ENCODE measurements around the gene TNFRSF9.
"Not testable (repeated sequence)": the region's sequence is repeated elsewhere in the genome, so short reads cannot be mapped to it uniquely, and the experiment has no call there.

TNFRSF9 gene

DNA sequence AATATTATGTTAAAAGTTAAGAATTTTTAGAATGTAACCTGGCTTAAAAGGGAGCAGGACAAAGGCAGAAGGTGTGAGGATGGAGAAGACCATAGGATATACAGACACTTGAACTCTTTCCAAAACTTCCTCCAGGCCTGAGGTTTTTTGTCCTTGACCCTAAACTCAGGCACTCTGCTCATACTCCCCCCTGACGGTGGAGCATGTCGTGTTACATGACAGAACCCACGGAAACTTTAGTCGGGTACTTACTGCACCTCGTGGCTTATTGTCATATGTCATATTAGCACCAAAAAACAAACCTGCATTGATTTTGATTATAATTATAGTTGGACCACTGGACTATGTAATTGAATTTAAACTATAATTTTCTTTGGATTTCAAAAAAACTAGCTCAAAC, 20.8 kb downstream of the TNFRSF9 start:
- DNase-seq (ENCODE audit: low read depth), result no peak

- not testable (repeated sequence) for DNase-seq (ENCODE audit: low read depth)
These were observed 22.7 kb downstream of the TNFRSF9 start for GRCh38 chr1:7917971-7918370.

GRCh38 chr1:7916501-7916830, 24.2 kb downstream of the TNFRSF9 start:
- no peak for DNase-seq (ENCODE audit: low read depth)

DNA sequence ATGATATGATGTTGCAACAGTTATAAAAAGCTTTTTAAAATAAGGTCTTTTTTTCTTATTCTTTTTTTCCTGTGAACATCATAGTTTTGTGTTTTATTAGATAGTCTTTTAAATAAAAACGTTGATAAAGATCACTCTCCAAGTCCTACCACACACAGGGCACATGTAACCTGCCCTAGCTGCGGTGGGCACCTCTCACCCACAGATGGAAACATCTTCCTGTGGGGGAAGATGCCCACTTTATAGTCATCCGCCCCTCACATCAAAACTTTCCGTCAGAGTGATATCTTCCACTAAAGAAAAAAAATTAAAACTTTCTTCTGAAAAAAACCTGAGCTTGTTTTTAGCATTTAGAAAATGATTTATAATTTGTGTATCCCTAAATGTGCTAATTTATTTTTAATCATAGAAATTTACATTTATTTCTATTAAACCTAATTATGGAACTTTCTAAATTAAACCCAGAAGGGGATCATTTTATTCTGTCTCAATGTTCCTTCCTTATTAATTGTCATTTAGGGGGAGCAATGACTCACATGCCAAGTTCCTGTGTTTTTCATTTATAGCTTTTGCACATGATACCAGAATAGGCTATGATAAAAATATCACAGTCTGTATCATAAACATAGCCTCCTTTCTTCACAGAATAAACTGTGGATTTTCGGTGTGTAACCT, 24.7 kb downstream of the TNFRSF9 start:
- DNase-seq (ENCODE audit: low read depth), result no peak

DNA sequence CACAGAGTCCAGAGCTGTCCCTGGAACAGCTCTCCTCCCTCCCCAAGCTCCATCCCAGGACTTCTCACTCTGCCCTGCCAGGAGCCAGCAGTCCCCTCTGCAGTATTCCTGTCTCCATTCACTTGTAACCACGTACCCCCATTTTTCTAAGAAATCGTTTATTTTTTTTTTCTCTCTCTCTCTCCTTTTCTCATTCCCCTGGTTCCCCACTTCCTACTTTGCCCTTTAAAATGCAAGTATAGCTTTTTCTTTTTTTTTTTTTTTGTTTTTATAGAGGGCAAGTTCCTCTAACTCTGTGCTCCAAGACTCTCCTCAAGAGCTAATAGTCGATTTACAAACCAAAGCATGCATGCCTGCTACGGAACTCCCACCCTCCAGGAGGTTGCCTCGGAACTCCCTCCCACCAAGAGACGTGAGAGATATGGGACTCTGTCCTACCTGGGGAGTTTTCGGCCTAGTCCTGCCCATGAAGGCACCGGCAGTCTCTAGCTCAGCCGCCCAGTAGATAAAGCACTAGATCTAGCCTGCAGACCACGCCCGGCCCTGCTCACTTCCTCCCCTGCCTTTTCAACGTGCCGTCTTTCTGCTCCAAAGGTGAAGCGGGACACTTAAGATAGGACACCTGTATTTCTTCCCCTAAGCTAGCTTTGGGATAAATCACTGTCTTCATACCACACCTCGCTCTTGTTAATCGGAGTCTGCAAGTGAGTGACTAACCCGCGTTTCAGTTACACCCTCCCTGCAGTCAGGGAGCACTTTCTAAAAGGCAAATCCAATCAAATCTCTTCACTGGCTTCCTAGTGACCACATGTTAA, 27.7 kb downstream of the TNFRSF9 start:
- DNase-seq (ENCODE audit: low read depth), result no peak

DNA sequence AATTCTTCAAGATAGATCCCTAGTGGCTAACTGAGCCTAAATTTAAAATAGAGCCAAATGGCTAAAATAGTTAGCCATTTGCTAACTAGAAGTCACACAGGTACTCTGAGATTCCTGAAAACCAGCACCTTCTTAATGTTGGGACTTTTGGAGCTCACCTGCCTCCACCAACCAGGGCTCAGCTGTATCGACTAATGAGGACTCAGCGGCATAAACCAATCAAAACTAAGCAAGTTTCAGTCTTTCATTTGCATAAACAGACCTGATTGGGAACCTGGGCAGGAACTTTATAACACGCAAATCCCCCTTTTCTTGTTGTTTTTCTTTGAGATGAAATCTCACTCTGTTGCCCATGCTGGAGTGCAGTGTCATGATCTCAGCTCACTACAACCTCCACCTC, 28.5 kb downstream of the TNFRSF9 start:
- no peak for DNase-seq (ENCODE audit: low read depth)

DNA sequence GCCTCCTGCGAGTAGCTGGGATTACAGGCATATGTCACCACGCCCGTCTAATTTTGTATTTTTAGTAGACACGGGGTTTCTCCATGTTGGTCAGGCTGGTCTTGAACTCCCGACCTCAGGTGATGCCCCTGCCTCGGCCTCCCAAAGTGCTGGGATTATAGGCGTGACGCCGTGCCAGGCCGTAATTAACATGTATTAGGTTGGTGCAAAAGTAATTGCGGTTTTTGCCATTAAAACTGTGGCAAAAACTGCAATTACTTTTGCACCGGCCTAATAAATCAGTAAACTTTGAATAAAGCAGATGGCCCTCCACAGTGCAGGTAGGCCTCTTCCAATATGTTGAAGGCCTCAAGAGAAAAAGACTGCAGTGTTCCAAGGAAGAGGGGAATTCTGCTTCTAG, 35.4 kb downstream of the TNFRSF9 start:
- DNase-seq (ENCODE audit: low read depth), result no peak

GRCh38 chr1:7902478-7903085, 38.1 kb downstream of the TNFRSF9 start:
- DNase-seq (ENCODE audit: low read depth), result peak; percentile 32

DNA sequence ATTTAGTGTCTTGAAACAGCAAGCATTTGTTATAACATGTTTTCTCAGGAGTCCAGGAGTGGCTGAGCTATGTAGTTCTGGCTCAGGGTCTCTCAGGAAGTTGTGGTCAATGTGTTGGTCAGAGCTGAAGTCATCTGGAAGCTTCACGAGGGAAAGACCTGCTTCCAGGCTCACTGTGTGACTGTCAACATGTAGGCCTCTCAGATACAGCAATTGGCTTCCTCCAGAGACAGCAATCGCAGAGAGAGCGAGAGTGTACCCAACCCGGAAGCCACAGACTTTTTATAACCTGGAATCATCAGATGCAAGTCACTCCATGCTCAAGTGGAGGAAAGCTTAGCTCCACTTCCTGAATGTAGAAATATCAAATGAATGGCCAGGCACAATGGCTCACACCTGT, 40.9 kb downstream of the TNFRSF9 start:
- no peak for DNase-seq (ENCODE audit: low read depth)

- no peak for DNase-seq (ENCODE audit: low read depth)
These were observed 41.7 kb downstream of the TNFRSF9 start for GRCh38 chr1:7898962-7899361.

GRCh38 chr1:7896994-7897393, 43.6 kb downstream of the TNFRSF9 start:
- no peak for DNase-seq (ENCODE audit: low read depth)

DNA sequence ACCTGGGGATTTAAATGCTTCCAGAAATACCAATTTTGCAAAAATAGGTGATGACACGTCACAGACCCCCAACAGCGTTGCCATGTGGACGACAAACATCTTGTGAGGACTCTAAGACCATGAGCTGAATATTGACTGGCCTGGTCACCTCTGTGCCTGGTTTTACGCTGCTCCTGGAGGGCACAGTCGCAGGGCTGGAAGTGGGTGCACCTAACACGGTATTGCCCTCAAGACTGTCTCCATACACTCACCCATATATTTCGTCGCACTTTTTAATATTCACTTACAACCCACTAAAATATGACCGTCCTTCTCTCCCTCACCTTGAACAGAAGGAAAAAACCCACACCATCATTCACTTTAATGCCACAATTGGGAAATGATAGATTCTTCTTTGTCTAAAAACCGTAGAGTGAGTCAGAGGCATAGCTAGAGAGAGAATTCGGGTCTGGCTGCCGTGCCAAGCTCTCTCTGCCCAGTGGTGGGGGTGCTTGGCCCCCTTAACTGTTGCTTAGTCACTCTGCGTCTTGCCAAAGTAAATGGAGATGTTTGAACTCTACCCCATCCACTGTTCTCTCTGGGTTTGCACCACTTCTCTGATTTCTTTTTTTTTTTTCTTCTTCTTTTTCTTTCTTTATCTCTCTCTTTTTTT, 47.0 kb downstream of the TNFRSF9 start:
- no peak for DNase-seq (ENCODE audit: low read depth)

DNA sequence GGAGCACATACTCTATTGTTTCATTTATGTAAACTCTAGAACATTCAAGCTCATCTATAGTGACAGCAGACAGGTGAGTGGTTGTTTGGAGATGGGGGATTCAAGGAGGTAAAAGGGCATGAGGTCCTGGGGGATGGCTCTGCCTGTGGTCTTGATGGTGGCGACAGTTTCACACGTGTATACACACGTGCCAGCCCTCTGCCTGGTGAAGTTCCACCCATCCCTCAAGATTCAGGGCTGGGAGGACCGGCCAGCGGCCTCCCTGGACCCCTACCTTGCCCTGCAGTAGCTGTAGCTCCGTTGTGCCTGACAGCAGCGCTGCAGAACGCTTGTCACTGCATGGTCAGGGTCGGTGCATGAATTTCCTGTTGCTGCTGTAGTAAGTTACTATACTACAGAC, 48.8 kb downstream of the TNFRSF9 start:
- DNase-seq (ENCODE audit: low read depth), result no peak

GRCh38 chr1:7890853-7891252, 49.8 kb downstream of the TNFRSF9 start:
- DNase-seq (ENCODE audit: low read depth), result no peak

DNA sequence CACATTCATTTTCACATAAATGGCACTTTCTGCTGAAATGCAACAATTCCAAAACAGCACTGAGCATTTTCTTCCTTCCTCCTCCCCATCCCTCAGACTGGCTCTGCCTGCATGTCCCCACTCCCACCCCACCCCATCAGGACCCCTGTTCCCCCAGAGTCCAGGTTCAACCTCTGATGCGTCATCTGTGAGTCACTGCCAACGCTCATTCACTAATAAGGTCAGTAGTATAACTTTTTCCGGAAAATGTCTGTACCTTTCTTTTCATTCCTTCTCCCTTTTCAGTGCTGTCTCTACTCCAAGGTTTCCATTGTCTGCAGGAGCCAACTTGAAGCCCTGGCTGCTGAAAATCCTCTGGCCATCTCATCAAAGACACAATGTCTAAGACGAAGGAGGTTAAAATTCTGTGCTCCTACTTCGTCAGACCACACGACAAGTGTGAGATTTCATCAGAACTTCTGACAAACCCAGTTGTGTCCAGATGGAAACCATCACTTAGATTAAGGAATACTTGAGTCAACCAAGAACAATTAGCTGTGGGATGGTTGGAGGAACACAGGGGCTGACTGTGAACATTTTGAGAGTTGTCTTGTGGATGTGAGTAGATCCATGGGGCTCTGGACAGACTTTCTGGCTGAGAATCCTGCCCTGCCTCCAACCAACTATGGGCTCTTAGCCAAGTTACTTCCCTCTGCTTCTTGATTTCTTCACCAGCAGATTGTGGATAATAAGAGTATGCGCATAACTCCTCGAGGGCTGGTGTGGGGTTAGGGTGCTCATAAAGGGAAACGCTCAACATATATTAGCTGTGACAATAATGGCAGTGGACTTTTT, 52.2 kb downstream of the TNFRSF9 start:
- DNase-seq (ENCODE audit: low read depth), result no peak

GRCh38 chr1:7886405-7886745, 54.3 kb downstream of the TNFRSF9 start:
- no peak for DNase-seq (ENCODE audit: low read depth)

DNA sequence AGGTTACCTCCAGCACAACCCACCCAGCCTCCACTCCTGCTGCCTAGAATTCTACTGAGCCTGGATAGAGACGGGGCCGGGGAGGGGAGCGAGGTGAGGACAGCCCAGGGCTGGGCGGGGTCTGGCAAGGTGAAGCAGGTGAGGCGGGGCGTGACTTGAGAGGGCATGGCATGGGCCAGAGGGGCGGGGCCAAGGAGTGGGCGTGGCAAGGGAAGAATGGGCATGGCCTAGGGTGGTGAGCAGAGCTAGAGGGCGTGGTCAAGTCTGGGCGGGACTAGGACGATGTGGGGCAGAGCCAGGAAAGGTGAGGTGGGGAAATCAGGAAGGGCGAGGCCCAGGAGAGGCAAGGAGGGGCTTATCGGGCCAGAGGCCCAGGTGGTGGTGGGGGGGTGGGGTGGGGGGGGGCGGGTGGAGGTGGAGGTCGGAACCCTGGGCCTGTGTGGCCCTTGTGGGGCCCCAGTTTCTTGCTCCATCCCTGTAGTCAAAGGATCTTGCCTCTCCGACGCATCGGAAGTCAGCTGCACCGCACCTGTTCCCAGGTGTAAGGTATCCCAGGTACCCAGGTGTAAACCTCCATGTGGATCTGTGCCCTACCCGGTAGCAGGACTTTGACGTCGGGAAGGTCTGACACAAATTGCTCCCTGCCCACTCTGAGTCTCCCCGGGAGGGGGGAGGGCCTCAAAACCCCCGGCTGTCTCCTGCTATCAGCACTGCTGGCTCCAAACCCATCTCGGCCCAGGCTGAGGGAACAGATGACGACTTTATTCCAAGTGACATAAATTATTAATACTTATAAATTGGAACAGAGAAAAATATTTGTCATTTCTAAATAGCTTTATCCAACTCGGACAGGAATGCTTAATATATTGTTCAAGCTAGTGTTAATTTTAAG, 54.9 kb downstream of the TNFRSF9 start:
- DNase-seq (ENCODE audit: low read depth), result no peak

GRCh38 chr1:7884757-7885156, 55.9 kb downstream of the TNFRSF9 start:
- no peak for DNase-seq (ENCODE audit: low read depth)

DNA sequence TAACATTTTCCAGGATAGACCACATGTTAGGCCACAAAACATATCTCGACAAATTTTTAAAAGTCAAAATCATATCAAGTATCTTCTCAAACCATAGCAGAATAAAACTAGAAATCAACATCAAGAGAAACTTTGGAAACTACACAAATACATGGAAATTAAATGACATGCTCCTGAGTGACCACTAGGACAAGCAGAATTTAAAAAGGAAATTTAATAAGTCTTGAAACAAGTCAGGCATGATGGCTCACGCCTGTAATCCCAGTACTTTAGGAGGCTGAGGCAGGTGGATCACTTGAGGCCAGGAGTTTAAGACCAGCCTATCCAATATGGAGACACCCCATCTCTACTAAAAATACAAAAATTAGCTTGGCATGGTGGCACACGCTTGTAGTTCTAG, 61.4 kb downstream of the TNFRSF9 start:
- no peak for DNase-seq (ENCODE audit: low read depth)

DNA sequence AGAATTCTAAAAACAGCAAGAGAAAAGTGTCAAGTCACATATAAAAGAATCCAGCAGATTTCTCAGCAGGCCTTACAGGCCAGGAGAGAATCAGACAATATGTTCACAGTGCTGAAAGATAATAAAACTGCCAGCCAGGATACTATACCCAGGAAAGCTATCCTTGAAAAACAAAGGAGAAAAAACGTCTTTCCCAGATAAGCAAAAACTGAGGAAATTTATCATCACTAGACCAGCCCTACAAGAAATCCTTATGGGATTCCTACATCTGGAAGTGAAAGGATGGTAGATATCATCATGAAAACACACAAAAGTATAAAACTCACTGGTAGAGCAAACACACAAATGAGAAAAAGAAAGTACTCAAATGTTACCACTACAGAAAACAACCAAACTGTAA, 62.6 kb downstream of the TNFRSF9 start:
- no peak for DNase-seq (ENCODE audit: low read depth)
